Astrocyte (in vitro differentiated cells and primary cell): ENCODE measurements around the gene SIGLEC9.

Experiments used
- CTCF ChIP-seq: IDR thresholded peaks from 2 replicates; pipeline ENCODE4 v1.5.1; 2011; ENCODE audit warnings: low read depth, mild to moderate bottlenecking, inconsistent platforms, low read length, moderate library complexity; ENCODE audit not compliant: insufficient read depth
- EZH2 ChIP-seq: IDR thresholded peaks from 2 replicates; pipeline ENCODE4 v1.6.1; 2012; ENCODE audit warnings: mild to moderate bottlenecking, low read length, inconsistent platforms; ENCODE audit not compliant: insufficient read depth

DNA sequence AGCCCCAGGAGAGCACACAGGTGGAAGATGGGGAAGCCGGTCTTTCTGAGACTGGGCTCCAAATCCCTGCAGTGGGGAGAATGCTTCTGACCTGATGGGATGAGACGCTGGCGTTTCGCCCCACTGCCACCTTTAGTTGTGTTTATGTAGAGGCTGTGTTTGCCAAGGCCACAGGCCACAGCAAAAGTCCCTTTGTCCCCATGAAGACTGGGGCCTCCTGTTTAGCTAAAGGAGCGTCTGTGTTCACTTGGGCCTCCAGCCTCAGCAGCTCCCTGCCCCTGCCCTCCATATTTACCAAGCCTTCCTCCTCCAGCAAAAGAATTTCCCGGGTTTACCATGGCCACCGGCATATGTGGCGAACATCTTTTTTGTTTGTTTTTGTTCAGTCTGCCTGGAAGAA, 31.6 kb upstream of the SIGLEC9 start:
- no peak for TF ChIP-seq CTCF
- TF ChIP-seq EZH2: no peak
